Stimulated activated naive CD8-positive, alpha-beta T cell treated with anti-CD3 and anti-CD28 coated beads, Interleukin-15, Interleukin-2, amounts not matched to agents 100 ng/mL and 50 ng/mL, for 24 hours (primary cell): ENCODE measurements around the gene HCFC1.
A peak's percentile ranks its signal among the peaks of the same experiment; 100 is the strongest.

Experiments
- H3K27ac Mint-ChIP-seq: one replicate; pipeline ENCODE4 v1.8.0; 2021; ENCODE audit warnings: mild to moderate bottlenecking, mixed read lengths
- H3K27me3 Mint-ChIP-seq: one replicate; pipeline ENCODE4 v1.8.0; 2021; ENCODE audit warnings: mixed read lengths
- H3K36me3 Mint-ChIP-seq: one replicate; pipeline ENCODE4 v1.8.0; 2021; ENCODE audit warnings: low read depth, mixed read lengths
- H3K4me1 Mint-ChIP-seq: one replicate; pipeline ENCODE4 v1.8.0; 2021; ENCODE audit warnings: low read depth, mixed read lengths
- H3K4me3 Mint-ChIP-seq: one replicate; pipeline ENCODE4 v1.8.0; 2021; ENCODE audit warnings: mild to moderate bottlenecking, mixed read lengths
- H3K9me3 Mint-ChIP-seq: one replicate; pipeline ENCODE4 v1.8.0; 2021; ENCODE audit warnings: mixed read lengths

The HCFC1 gene

DNA sequence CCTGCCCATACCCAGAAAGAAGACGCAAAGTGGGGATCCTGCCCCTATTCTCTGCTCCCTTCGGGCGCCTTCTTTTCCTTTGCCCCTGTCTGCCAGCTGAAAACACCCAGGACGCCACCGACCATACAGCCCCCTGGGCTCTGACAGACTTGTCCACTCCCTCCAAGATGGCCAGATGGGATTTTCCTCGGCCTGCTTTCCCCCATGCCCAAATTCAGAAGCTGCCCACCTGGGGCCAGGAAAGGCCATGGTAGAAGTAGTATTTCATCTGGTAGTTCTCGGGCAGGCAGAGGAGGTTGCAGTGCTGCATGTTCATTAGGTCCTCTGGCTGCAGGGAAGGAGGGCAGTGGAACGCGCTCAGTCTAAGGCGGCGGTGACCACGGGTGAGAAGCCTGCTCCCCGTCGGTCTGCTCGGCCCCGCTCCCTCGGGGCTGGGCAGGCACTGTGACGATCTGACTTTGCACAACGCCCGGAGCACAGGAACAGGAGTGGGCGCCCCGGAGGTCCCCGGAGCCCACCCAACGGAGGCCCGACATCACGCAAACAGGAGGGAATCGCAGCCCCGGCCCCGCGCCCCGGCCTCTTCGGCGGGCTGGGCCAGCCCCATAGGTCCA, 37.4 kb downstream of the HCFC1 start:
- Mint-ChIP-seq H3K36me3 (peaks cover 29% of the 10 kb centered on the region), H3K4me1 (peaks cover 22% of the 10 kb centered on the region), H3K9me3 (no peaks in the 10 kb centered on the region), H3K27ac (peak overlapping the region; percentile 83), H3K4me3 (peak overlapping the region; percentile 90), H3K27me3 (no peaks in the 10 kb centered on the region)

DNA sequence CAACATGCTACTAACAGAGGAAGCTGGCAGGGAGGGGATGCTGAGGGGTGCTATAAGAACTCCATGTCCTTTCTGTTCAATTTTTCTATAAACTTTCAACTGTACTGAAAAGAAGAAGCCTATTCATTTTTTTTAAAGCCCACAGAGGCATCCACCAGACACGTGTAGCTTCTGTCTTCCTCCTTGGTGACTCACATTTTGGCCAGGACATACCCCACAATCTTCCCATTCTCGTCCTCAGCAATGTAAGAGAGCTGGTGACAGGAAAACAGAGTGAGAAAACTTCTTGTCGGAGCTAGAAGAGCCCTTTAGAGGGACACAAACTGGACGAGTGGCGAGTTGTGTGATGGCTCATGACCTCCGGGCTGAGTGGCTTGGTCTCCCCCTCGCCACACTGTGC, 37.9 kb downstream of the HCFC1 start:
- Mint-ChIP-seq H3K27ac (peak overlapping the region; percentile 83), H3K4me1 (peaks cover 26% of the 10 kb centered on the region), H3K4me3 (peak overlapping the region; percentile 90), H3K27me3 (no peaks in the 10 kb centered on the region), H3K9me3 (no peaks in the 10 kb centered on the region), H3K36me3 (peaks cover 33% of the 10 kb centered on the region)

DNA sequence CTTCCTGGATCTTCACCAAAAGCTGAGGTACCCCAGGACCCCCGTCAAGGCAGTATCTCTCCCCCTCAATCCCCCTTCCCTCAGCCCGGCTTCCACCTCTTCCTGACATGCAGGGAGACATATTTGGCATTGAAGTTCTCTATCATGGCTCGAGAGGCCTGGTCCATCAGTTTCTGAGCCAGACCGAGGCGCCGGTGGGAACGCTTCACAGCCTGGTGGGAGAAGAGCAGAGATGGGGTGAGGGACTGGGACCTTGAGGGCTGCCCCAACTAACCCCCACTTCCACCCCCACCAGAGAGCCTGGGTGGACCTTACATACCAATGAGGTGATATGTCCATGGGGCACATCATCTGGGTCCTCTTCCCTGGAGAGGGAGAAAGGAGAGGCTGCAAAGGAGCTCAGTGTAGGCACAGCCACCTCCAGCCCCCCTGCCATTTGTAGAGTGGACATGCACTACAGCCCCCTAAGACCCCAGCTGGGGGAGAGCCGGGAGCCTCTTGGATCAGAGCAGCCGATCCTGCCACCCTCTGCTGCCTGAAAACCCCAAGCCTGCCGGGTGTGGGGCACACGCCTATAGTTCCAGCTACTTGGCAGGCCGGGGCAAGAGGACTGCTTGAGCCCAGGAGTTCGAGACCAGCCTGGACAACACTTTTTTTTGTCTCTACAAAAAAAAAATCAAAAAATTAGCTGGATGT, 39.2 kb downstream of the HCFC1 start:
- Mint-ChIP-seq H3K4me1 (peaks cover 23% of the 10 kb centered on the region), H3K4me3 (peak overlapping the region; percentile 65), H3K27ac (no peak overlapping the region), H3K27me3 (no peaks in the 10 kb centered on the region), H3K36me3 (peaks cover 27% of the 10 kb centered on the region), H3K9me3 (no peaks in the 10 kb centered on the region)

DNA sequence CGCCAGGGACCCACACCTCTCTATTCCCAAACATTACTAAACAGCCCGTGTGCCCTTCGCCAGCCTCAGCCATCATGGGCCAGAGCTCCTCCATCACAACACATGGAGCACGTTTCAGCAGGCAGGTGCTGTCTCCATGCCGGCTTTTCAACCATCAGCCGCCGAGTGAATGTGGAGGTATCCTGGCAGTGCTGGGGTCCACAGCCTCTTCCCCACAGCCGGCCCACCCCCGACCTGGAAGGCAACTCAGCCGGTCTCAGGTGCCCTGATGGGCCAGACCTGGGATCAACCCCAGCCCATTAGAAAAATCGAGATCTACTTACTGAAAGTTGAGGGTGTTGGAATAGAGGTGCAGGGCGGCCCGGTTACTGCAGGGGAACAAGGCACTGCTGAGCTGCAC, 39.9 kb downstream of the HCFC1 start:
- peaks cover 23% of the 10 kb centered on the region for H3K4me1 Mint-ChIP-seq
- H3K27ac Mint-ChIP-seq, result peak overlapping the region; percentile 84
- peaks cover 27% of the 10 kb centered on the region for H3K36me3 Mint-ChIP-seq
- H3K4me3 Mint-ChIP-seq, result no peak overlapping the region
- H3K9me3 Mint-ChIP-seq, result no peaks in the 10 kb centered on the region
- no peaks in the 10 kb centered on the region for H3K27me3 Mint-ChIP-seq

DNA sequence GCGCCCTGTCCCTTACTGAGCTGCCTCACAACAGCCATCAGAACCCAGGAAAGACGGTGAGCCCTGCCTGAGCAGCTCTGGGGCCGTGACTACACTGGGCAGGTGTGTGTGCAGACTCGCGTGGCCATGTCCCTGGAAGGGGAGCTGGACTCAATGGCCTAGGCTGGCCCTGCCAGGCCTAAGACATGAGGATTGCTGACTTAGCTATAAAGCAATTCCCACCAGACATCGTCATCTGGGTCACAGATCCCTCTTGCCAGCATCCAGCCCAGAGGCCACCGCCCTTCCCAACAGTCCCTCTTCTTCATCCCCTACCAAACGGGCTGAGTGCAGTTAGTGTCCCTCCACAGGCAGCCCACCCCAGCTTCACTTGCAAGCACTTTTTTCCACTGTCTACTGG, 40.5 kb downstream of the HCFC1 start:
- H3K4me1 Mint-ChIP-seq, result peaks cover 20% of the 10 kb centered on the region
- H3K9me3 Mint-ChIP-seq, result no peaks in the 10 kb centered on the region
- no peaks in the 10 kb centered on the region for H3K27me3 Mint-ChIP-seq
- H3K4me3 Mint-ChIP-seq, result no peak overlapping the region
- H3K36me3 Mint-ChIP-seq, result peaks cover 27% of the 10 kb centered on the region
- peak overlapping the region; percentile 84 for H3K27ac Mint-ChIP-seq

DNA sequence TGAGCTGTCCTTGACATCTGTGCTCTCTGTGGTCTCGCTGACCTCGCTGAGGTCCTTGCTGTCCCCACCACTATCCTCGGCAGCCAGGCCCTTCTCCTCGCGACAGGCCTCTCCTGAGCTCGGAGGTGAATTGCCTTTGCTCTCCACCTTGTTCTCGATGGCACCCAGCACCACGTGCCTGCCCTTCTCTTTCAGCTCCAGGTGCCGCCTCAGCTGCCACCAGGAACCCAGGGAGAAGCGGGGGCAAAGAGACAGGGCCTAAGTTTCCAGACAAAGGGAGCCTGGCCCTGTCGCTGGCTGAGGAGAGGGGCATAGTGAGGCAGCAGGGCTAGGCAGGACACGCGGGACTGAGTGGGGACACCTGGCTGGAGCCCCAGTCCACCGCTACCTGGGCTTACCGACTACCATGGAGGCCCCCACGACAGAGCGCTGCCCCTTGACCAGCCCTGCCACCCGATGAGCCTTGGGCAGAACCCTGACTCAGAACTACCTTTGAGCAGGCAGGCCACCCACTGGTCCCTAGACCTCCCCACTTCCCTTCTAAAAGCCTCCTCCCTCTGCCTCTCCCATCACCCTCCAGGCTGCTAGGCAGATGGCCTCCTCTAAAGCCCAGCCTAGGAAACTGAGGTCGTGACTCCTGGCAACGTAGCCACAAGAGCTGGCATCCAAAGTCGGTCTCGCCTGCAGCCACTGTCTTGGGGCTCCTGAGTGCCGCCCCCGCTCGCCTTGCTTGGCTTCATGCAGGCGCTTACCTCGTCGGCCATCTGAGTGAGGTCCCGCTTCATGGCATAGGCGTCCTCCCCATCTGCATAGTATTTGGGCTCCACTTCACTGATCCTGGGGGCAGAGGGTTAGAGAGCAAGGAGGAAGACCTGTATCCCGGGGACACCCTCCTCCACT, 41.4 kb downstream of the HCFC1 start:
- Mint-ChIP-seq H3K27ac (no peak overlapping the region), H3K4me3 (no peak overlapping the region), H3K27me3 (no peaks in the 10 kb centered on the region), H3K9me3 (no peaks in the 10 kb centered on the region), H3K36me3 (peaks cover 27% of the 10 kb centered on the region), H3K4me1 (peaks cover 15% of the 10 kb centered on the region)

DNA sequence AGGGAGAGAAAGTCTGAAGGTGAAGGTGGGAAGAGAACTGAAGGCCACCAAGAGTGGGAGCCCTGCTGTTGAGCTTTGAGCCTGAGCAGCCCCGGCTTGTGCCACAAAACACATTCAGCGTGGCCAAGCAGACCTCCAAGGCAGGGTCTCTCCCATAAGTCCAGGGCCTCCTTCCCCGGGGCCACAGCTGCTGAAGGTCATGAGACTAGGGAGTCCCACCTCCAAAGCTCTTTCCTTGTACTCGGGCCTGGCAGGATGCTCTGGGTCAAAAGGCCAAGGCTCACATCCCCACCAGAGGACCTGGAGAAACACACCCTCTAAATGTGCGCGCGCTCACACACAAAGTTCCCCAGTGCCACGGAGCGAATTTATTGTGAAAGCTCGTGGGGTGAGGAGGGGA, 42.0 kb downstream of the HCFC1 start:
- Mint-ChIP-seq H3K9me3 (no peaks in the 10 kb centered on the region), H3K4me1 (peaks cover 15% of the 10 kb centered on the region), H3K36me3 (peaks cover 27% of the 10 kb centered on the region), H3K4me3 (peak overlapping the region; percentile 86), H3K27me3 (no peaks in the 10 kb centered on the region), H3K27ac (no peak overlapping the region)

DNA sequence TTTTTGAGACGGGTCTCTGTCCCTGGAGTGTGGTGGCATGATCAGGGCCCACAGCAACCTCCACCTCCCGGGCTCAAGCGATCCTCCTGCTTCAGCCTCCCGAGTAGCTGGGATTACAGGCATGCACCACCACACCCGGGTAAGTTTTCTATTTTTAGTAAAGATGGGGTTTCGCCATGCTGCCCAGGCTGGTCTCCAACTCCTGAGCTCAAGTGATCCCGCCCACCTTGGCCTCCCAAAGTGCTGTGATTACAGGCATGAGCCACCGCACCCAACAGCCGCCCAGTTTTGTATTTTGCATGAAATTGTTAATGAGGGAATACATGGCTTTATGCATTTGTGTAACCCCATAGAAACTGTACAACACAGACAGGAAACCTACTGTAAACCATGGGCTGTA, 42.8 kb downstream of the HCFC1 start:
- peak overlapping the region; percentile 86 for H3K4me3 Mint-ChIP-seq
- H3K27me3 Mint-ChIP-seq, result no peaks in the 10 kb centered on the region
- no peaks in the 10 kb centered on the region for H3K9me3 Mint-ChIP-seq
- peaks cover 24% of the 10 kb centered on the region for H3K36me3 Mint-ChIP-seq
- H3K4me1 Mint-ChIP-seq, result peaks cover 15% of the 10 kb centered on the region
- H3K27ac Mint-ChIP-seq, result peak overlapping the region; percentile 83

DNA sequence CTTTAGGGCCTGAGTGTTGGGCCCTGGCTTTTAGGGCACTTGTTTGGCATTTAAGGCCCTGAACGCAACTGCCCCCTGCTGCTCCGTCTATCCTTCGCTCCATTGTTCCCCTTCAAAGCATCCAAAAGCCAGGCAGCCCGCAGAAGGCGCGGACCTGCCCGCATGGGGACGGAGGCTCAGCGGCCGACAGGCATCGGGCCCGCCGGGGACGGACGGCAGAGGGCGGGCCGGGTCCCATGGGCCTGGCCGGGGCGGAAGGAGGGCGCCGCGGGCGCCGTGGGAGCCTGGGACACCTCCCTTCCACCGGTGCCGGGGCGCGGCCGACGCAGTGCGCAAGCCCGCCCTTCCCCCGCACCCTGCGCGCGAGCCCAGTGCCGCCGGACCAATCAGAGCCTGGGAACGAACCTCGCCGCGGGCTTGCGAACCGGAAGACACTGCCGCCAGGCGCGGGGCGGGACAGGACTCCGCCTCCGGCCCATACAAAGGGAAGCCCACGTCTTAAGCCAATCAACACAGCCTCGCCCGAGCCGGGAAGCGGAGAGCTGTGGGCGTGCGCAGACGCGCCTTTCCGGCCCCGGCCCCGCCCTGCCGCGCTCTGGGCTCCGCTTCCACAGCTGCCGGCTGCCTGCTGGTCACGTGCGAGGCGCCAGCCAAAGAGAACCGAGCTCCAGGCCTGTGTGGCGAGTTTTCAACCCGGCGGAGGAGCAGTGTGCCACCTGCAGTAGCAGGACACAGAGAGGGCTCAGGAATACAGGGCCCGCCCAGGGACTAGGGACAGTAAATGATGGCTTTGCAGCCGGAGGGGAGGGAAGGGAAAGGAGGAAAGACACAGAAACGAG, 43.5 kb downstream of the HCFC1 start:
- H3K36me3 Mint-ChIP-seq, result peaks cover 27% of the 10 kb centered on the region
- no peaks in the 10 kb centered on the region for H3K27me3 Mint-ChIP-seq
- H3K4me1 Mint-ChIP-seq, result peaks cover 21% of the 10 kb centered on the region
- H3K27ac Mint-ChIP-seq, result peak overlapping the region; percentile 96
- no peaks in the 10 kb centered on the region for H3K9me3 Mint-ChIP-seq
- peak overlapping the region; percentile 87 for H3K4me3 Mint-ChIP-seq

DNA sequence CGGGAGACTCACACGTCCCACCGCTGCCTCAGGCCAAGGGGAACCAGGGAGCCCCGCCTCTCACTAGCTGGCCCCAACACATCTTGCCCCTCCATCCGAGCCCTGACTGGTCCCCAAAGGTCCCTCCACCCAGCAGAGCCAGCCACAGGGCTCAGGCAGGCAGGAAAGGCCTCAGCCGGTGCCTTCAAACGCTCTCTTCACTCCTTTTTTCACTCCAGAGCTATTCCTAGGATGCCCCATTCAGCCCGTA, 44.0 kb downstream of the HCFC1 start:
- Mint-ChIP-seq H3K4me3 (peak overlapping the region; percentile 87), H3K9me3 (no peaks in the 10 kb centered on the region), H3K36me3 (peaks cover 29% of the 10 kb centered on the region), H3K27me3 (no peaks in the 10 kb centered on the region), H3K27ac (peak overlapping the region; percentile 96), H3K4me1 (peaks cover 24% of the 10 kb centered on the region)

DNA sequence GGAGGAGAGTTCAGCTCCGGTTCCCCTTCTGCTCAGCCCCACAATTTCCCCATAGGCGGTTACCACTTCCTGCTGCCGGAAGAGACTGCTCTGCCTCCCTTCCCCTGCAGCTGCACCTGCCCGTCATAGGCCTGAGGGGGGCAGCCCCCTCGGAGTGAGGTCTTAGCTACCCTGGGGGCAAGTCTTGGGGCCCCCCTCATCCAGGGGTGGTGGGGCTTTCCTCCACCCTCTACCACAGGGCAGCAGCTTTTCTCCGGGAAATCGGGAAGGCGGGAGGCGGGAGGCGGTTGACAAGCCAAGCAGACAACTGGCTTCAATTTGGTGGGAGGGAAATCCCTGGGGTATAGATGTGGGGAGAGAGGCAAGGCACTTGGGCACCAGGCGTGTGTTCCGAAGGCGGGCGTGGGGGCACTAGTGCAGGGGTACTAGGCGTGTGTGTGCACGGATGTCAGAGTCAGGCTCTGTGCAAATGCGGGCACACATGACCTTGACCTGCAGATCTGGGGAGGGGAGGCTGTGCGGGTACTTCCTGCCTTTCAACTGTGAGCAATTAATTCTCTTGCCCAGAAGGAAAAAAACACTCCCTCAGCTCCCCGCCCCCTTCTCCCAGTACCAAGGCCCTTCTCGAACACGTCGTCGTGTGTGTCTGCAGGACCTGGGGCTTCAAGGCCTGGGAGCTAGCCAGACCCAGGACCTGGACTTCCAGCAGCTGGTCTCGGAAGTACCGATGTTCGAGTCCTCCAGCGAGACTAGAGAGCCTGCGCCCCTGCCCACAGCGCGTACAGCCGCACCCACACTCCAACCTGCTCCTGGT, 44.6 kb downstream of the HCFC1 start:
- Mint-ChIP-seq H3K4me1 (peaks cover 28% of the 10 kb centered on the region), H3K27ac (peak overlapping the region; percentile 96), H3K36me3 (peaks cover 30% of the 10 kb centered on the region), H3K9me3 (no peaks in the 10 kb centered on the region), H3K27me3 (no peaks in the 10 kb centered on the region), H3K4me3 (peak overlapping the region; percentile 87)

DNA sequence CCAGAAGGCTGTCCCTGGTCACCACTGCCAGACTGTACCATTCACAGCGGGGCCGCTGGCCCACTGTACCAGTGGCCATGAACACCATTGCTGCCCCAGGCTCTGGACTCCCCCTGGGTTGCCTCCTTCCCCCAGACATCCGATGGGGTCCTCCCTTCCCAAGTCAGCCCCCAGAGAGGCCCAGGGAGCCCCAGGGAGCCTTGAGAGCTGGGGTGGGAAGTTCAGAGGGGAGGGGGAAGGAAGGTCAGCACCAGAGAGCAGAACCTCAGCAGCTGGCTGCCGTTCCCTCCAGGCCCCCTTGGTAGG, 45.1 kb downstream of the HCFC1 start:
- Mint-ChIP-seq H3K4me3 (peak overlapping the region; percentile 87), H3K27ac (peak overlapping the region; percentile 96), H3K9me3 (no peaks in the 10 kb centered on the region), H3K4me1 (peaks cover 28% of the 10 kb centered on the region), H3K36me3 (peaks cover 24% of the 10 kb centered on the region), H3K27me3 (no peaks in the 10 kb centered on the region)

DNA sequence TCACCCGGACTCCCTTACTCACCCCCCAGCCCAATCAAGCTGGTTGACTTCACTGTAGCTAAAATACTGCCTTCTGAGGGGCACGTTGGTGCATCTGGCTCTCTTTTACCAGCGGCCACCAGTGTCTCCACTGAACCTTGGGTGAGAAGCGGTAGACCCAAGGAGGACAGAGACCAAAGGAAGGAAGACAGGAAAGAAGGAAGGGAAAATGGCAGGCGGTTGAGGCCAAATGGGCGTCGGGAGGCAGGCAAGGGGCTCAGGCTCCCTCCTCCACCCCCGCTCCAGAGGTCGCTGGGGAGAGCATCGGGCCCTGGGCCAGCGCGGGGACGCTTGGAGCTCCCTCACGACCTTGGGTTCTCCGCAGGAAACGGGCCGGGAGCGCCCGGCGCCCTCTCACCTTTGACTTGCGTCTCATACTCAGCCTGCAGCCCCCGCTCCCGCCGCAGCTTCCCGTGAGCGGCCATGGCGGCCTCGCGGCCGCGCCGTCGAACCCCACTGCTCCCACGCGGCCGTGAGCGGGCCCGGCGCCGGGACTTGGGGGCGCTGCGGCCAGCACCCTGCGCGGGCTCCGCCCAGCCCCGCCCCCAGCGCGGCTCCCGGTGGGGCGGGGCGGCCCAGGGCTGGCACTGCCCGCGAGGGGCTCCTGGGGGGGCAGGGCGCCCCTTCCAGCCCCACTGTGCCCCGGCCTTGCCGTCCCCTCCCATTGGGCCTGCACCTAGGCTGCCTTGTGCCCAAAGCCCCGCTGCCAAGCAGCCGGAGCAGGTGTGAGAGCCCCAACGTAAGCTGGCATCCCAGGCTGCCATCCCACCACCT, 45.7 kb downstream of the HCFC1 start, which contains the start of gene ARHGAP4:
TSS of gene ARHGAP4 (minus strand) at position 526 of the 813 bp plus-strand sequence. CDS start at position 464, 62 bp downstream.
- Mint-ChIP-seq H3K9me3 (no peaks in the 10 kb centered on the region), H3K4me1 (peaks cover 26% of the 10 kb centered on the region), H3K36me3 (peaks cover 20% of the 10 kb centered on the region), H3K4me3 (peak within 1 kb of the TSS; percentile 93), H3K27me3 (no peaks in the 10 kb centered on the region), H3K27ac (peak within 1 kb of the TSS; percentile 97)
